Esophagus muscularis mucosa (tissue), 4 donors: ENCODE data around the gene FKBP1B.
"Not testable (repeated sequence)": the region's sequence is repeated elsewhere in the genome, so short reads cannot be mapped to it uniquely, and the experiment has no call there.

Experiments
- CTCF ChIP-seq, 3 experiments: fragments of 200-600 bp in 2 of 3; fragments of 450-650 bp in 1 of 3; sonication (generic) in 2 of 3; IDR thresholded peaks; one replicate each; pipeline ENCODE4 v1.5.1; 2017 to 2019; ENCODE audit warnings: antibody characterized with exemption in 3 of 3, mild to moderate bottlenecking in 2 of 3, moderate library complexity in 1 of 3
- EP300 ChIP-seq: sonication (generic); formaldehyde crosslinking; IDR thresholded peaks from one replicate; pipeline ENCODE4 v1.6.1; 2017; ENCODE audit warnings: antibody characterized with exemption
- POLR2A ChIP-seq: fragments of 450-650 bp; IDR thresholded peaks from one replicate; pipeline ENCODE4 v1.6.1; 2017; ENCODE audit warnings: antibody characterized with exemption, moderate library complexity, mild to moderate bottlenecking, low read depth
- POLR2AphosphoS5 ChIP-seq, 2 donors: sonication (generic); formaldehyde crosslinking; IDR thresholded peaks; one replicate each; pipeline ENCODE4 v1.6.1; 2017; ENCODE audit warnings: antibody characterized with exemption in 2 of 2

- not testable (repeated sequence) for TF ChIP-seq CTCF (IDR thresholded peaks at IDR 0.05); POLR2A; POLR2AphosphoS5 (IDR thresholded peaks at IDR 0.05); EP300
Observed at GRCh38 chr2:24109431-24109830, 59.9 kb downstream of the FKBP1B start.
